Panc1 (cell line): ENCODE measurements around the gene RASSF8. TPM values are rescaled to one million over a fixed set of nuclear protein-coding genes. Genes with fewer than 3 reads are reported as not detected.

Experiments used
- ATAC-seq: fragments of 200-7000 bp; cut with Tn5 transposase; 2 replicates; pipeline ENCODE4 v1.9.1; 2020; ENCODE audit warnings: mild to moderate bottlenecking, moderate library complexity
- BruUV-seq: library from RNA; stranded (reverse); fragments of 400-500 nt; replicated peaks from 2 replicates; lab custom pipeline; 2021; lab: Mats Ljungman, UMichigan
- CTCF ChIA-PET: fragments of 300-600 bp; sonication (Branson Sonifier 250); formaldehyde crosslinking; loops from one replicate; lab custom pipeline; 2022; ENCODE audit warnings: antibody characterized with exemption; lab: Charles Lee
- POLR2A ChIA-PET: fragments of 300-600 bp; sonication (Branson Sonifier 250); formaldehyde crosslinking; loops from one replicate; lab custom pipeline; 2022; ENCODE audit warnings: antibody characterized with exemption; lab: Charles Lee
- DNase-seq: peaks from one replicate; pipeline ENCODE4 v3.0.0-alpha.2; 2010; ENCODE audit warnings: low read depth, low spot score
- H3K27ac ChIP-seq: 2 replicates; pipeline ENCODE4 v1.5.1; 2011; ENCODE audit warnings: mild to moderate bottlenecking, low read length, inconsistent platforms
- H3K27me3 ChIP-seq: fragments of 200-500 bp; sonication (Bioruptor generic); 2 replicates; pipeline ENCODE4 v1.6.0; 2014; ENCODE audit warnings: low read length, inconsistent platforms; ENCODE audit not compliant: control insufficient read depth, insufficient read depth
- H3K36me3 ChIP-seq: fragments of 200-500 bp; sonication (Bioruptor generic); 2 replicates; pipeline ENCODE4 v1.5.1; 2014; ENCODE audit warnings: inconsistent platforms, mild to moderate bottlenecking, low read length, moderate library complexity; ENCODE audit not compliant: control insufficient read depth, insufficient read depth
- H3K4me1 ChIP-seq: 2 replicates; pipeline ENCODE4 v1.5.1; 2011; ENCODE audit warnings: inconsistent platforms, mild to moderate bottlenecking, low read length, moderate library complexity; ENCODE audit not compliant: control insufficient read depth, insufficient read depth
- H3K4me3 ChIP-seq, 2 experiments: 2 replicates each; pipeline ENCODE4 v1.5.1; 2011 to 2012; ENCODE audit warnings: low read depth in 2 of 2, low read length in 2 of 2, mild to moderate bottlenecking in 2 of 2, inconsistent platforms in 1 of 2, moderate library complexity in 1 of 2
- H3K9me3 ChIP-seq: fragments of 200-500 bp; sonication (Bioruptor generic); 2 replicates; pipeline ENCODE4 v1.5.1; 2014; ENCODE audit warnings: low read depth, mild to moderate bottlenecking, inconsistent platforms, low read length, moderate library complexity; ENCODE audit not compliant: control insufficient read depth, insufficient read depth
- CTCF ChIP-seq: fragments of 450-650 bp; IDR thresholded peaks from 2 replicates; pipeline ENCODE4 v1.5.1; 2017; ENCODE audit warnings: mild to moderate bottlenecking
- POLR2AphosphoS5 ChIP-seq: IDR thresholded peaks from 2 replicates; pipeline ENCODE4 v1.6.1; 2012; ENCODE audit warnings: mild to moderate bottlenecking, low read depth, low read length, moderate library complexity
- REST ChIP-seq, 2 experiments: IDR thresholded peaks; 2 replicates each; pipeline ENCODE4 v1.6.1; 2011 to 2012; ENCODE audit warnings: low read depth in 2 of 2, control low read depth in 1 of 2, low read length in 1 of 2, mild to moderate bottlenecking in 1 of 2, moderate library complexity in 1 of 2; ENCODE audit not compliant: insufficient read depth in 1 of 2
- SIN3A ChIP-seq: IDR thresholded peaks from 2 replicates; pipeline ENCODE4 v1.6.1; 2012; ENCODE audit warnings: low read depth, mild to moderate bottlenecking, low read length, moderate library complexity, borderline replicate concordance; ENCODE audit not compliant: insufficient read depth
- TCF7L2 ChIP-seq: IDR thresholded peaks from 2 replicates; pipeline ENCODE4 v1.6.1; 2011; ENCODE audit warnings: mild to moderate bottlenecking, low read depth, low read length, inconsistent platforms
- in situ Hi-C: cut with HindIII; loops from 2 replicates; pipeline ENCODE4 v1.10.0; 2016; ENCODE audit warnings: low sequenced_read_pairs, low pct_unique_long_range_greater_than_20kb
- intact Hi-C: fragments of 100-400 bp; cut with micrococcal nuclease; formaldehyde crosslinking; loops from one replicate; pipeline ENCODE4 v1.10.0; 2022; ENCODE audit not compliant: unreplicated experiment
- total RNA-seq: library from RNA; stranded (reverse); gene quantifications from one replicate; pipeline ENCODE4 v1.2.1, GENCODE V29; 2021; ENCODE audit not compliant: unreplicated experiment

The RASSF8 gene
- total RNA-seq, 1 experiment from 2014 or later, result 103 TPM

DNA sequence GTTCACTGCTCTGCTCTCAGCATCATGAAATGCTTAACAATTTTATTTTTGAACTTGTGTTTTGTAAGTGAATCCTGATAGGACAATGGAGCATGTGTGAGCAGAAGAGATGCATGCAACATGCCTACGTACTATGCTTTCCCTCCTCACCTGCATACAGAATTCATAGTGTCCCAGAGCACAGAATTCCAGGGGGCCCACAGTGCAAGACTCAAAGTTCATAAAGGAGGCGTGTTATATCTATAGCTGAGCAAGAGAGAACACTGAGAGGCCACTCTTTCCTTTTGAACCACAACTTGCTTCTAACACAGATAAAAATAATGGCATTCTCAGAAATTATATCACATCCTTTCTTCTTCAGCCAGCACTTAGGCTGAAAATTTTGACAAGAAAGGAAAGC lies 137.6 kb downstream of the RASSF8 start:
- H3K27me3 ChIP-seq, result no peaks in the 10 kb centered on the region
- POLR2A ChIA-PET, result no interaction called here
- no TSS peak for BruUV-seq
- H3K27ac ChIP-seq, result peak overlapping the region; percentile 91
- H3K4me3 ChIP-seq, result no peak overlapping the region
- DNase-seq, result no peak
- H3K36me3 ChIP-seq, result no peaks in the 10 kb centered on the region
- no peaks in the 10 kb centered on the region for H3K9me3 ChIP-seq
- H3K4me1 ChIP-seq, result peaks cover 39% of the 10 kb centered on the region
- in situ Hi-C loops (no loop called here), intact Hi-C loops (loop anchor here (2.0 kb wide), 1 partner anchor 605 kb away; no protein-coding TSS in a partner anchor)
- CTCF ChIA-PET, result interaction anchor here (1.3 kb wide), 1 partner anchor 14 kb away, joined by 4 read pairs; no protein-coding TSS in a partner anchor
- no peak for ATAC-seq
- TF ChIP-seq POLR2AphosphoS5 (no peak), REST (IDR thresholded peaks at IDR 0.05; ENCODE audit: insufficient read depth in 1 of 2, low read depth in 2 of 2, low read length in 1 of 2) (no peak), SIN3A (no peak), TCF7L2 (no peak), CTCF (no peak)

DNA sequence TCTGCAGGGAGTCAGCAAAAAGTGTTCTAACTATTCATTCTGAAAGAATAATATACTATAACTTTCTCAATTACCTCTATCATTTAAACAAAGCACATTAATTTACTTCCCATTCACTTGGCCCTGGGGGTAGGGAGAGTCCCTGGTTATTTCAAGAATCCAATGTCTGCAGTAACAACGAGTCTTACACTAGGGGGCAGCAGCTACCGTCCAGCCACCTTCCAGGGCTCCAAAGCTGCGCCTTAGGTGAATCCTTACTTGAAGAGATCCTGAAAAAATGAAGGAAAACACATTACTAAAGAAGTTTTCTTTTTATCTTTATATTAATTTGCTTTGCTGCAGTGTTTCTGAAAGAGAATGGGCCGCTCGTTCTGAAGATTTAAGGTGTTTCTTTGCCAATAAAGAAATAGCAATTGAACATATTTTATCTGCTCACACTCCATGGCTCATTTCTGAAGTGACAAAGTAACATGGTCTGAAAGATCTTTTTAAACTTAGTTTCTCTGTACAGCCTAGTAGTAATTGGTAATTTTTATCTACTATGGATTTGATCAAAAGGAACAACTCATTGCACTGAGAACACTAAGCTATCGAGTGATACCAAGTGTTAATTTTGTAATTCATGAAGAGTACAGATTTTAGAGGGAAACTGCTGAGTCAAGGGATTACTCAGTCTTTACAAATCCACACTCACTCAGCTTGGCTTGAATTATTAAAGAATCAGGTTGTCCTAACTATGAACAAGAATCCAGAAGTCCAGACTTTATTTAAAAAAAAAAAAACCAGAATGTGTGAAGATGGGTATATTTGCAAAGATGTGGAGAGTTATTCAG lies 138.8 kb downstream of the RASSF8 start:
- Histone ChIP-seq H3K9me3 (no peaks in the 10 kb centered on the region), H3K27ac (peak overlapping the region; percentile 91), H3K4me1 (peaks cover 36% of the 10 kb centered on the region), H3K27me3 (no peaks in the 10 kb centered on the region), H3K36me3 (no peaks in the 10 kb centered on the region), H3K4me3 (no peak overlapping the region)
- ATAC-seq (peak; percentile 99), DNase-seq (peak; percentile 86)
- in situ Hi-C loops (no loop called here), intact Hi-C loops (loop anchor here (2.0 kb wide), 1 partner anchor 604 kb away; no protein-coding TSS in a partner anchor)
- ChIA-PET POLR2A (interaction anchor here (0.6 kb wide), 2 partner anchors 21 to 41 kb away, joined by 3 read pairs; no protein-coding TSS in a partner anchor), CTCF (interaction anchor here (0.6 to 1.6 kb wide), 11 partner anchors 16 to 1272 kb away, joined by 3 to 7 read pairs (median 4); no protein-coding TSS in a partner anchor)
- no TSS peak for BruUV-seq
- TF ChIP-seq SIN3A, result no peak
- no peak for TF ChIP-seq REST (IDR thresholded peaks at IDR 0.05; ENCODE audit: insufficient read depth in 1 of 2, low read depth in 2 of 2, low read length in 1 of 2)
- peak; percentile 100 for TF ChIP-seq CTCF
- TF ChIP-seq TCF7L2, result no peak
- peak; percentile 53; the same call in 1 of the 2 replicates for TF ChIP-seq POLR2AphosphoS5
